H1 (cell line): Measurements from ENCODE around the gene TGFBR2. TPM values are rescaled to one million over a fixed set of nuclear protein-coding genes. Genes with fewer than 3 reads are reported as not detected.

Experiments used
- CTCF ChIA-PET: fragments of 300-600 bp; sonication (Branson Sonifier 250); formaldehyde crosslinking; loops from one replicate; lab custom pipeline; 2021; ENCODE audit not compliant: partially characterized antibody; lab: Charles Lee
- POLR2A ChIA-PET: fragments of 300-600 bp; sonication (Branson Sonifier 250); formaldehyde crosslinking; loops from one replicate; lab custom pipeline; 2021; ENCODE audit warnings: inconsistent platforms; ENCODE audit not compliant: partially characterized antibody; lab: Charles Lee
- DNase-seq, 2 experiments: peaks; one replicate each; pipeline versions ENCODE4 v3.0.0 to v3.0.0-alpha.2; 2010 to 2022; ENCODE audit warnings: low spot score in 2 of 2, low read depth in 1 of 2, mixed read lengths in 1 of 2
- FAIRE-seq: peaks from 2 replicates; lab custom pipeline; 2011; peaks lifted over from hg19 to GRCh38; lab: Jason Lieb, UNC
- H2AFZ ChIP-seq: 2 replicates; pipeline ENCODE4 v1.8.1; 2012; ENCODE audit warnings: low read length, inconsistent platforms
- H2AK5ac ChIP-seq: 2 replicates; pipeline ENCODE4 v1.6.1; 2013; ENCODE audit warnings: low read depth, low read length
- H2BK120ac ChIP-seq: replicated peaks from 2 replicates; pipeline ENCODE3; 2013; ENCODE audit warnings: low read depth, low read length, inconsistent platforms
- H2BK12ac ChIP-seq: 2 replicates; pipeline ENCODE4 v1.6.1; 2013; ENCODE audit warnings: low read depth, low read length
- H2BK15ac ChIP-seq: 2 replicates; pipeline ENCODE4 v1.6.1; 2013; ENCODE audit warnings: low read length
- H2BK20ac ChIP-seq: 2 replicates; pipeline ENCODE4 v1.6.1; 2013; ENCODE audit warnings: low read length
- H2BK5ac ChIP-seq: 2 replicates; pipeline ENCODE4 v1.6.1; 2013; ENCODE audit warnings: low read depth, low read length
- H3K14ac ChIP-seq: 2 replicates; pipeline ENCODE4 v1.6.1; 2013; ENCODE audit warnings: inconsistent platforms; ENCODE audit not compliant: insufficient read length
- H3K18ac ChIP-seq: 2 replicates; pipeline ENCODE4 v1.6.1; 2013; ENCODE audit warnings: low read length; ENCODE audit errors: extremely low read depth
- H3K23ac ChIP-seq: 2 replicates; pipeline ENCODE4 v1.6.1; 2013; ENCODE audit warnings: inconsistent platforms; ENCODE audit not compliant: insufficient read length
- H3K23me2 ChIP-seq: 2 replicates; pipeline ENCODE4 v1.6.1; 2013; ENCODE audit warnings: low read depth, low read length
- H3K27ac ChIP-seq: 2 replicates; pipeline ENCODE4 v1.6.1; 2011; ENCODE audit warnings: low read depth, low read length, inconsistent platforms
- H3K27me3 ChIP-seq, 4 experiments: replicated peaks in 1 of 4; 1 replicate in 1 of 4; 2 replicates in 3 of 4; pipeline versions ENCODE4 v1.6.1 to v1.8.1; 2011 to 2013; ENCODE audit warnings: low read length in 3 of 4, mild to moderate bottlenecking in 3 of 4, inconsistent platforms in 2 of 4, mixed read lengths in 2 of 4, moderate library complexity in 1 of 4; ENCODE audit not compliant: control insufficient read depth in 3 of 4, insufficient read depth in 3 of 4; ENCODE audit errors: extremely low read depth in 1 of 4
- H3K36me3 ChIP-seq, 4 experiments: 2 replicates each; pipeline versions ENCODE4 v1.6.1 to v1.8.1; 2011 to 2013; ENCODE audit warnings: mild to moderate bottlenecking in 4 of 4, low read length in 3 of 4, moderate library complexity in 2 of 4, control low read depth in 1 of 4, inconsistent platforms in 1 of 4; ENCODE audit not compliant: insufficient read depth in 4 of 4, control insufficient read depth in 2 of 4
- H3K4ac ChIP-seq: replicated peaks from 2 replicates; pipeline ENCODE3; 2013; ENCODE audit warnings: low read length, low read depth, mixed read lengths, inconsistent platforms; ENCODE audit not compliant: insufficient read length
- H3K4me1 ChIP-seq, 4 experiments: replicated peaks in 1 of 4; 1 replicate in 1 of 4; 2 replicates in 3 of 4; pipeline versions ENCODE4 v1.6.1 to v1.8.1; 2011 to 2013; ENCODE audit warnings: low read length in 3 of 4, inconsistent platforms in 2 of 4, mixed read lengths in 1 of 4; ENCODE audit not compliant: insufficient read depth in 4 of 4, control insufficient read depth in 3 of 4
- H3K4me2 ChIP-seq, 2 experiments: 2 replicates each; pipeline versions ENCODE4 v1.6.1 to v1.8.1; 2011 to 2013; ENCODE audit warnings: low read depth in 2 of 2, low read length in 2 of 2, control low read depth in 1 of 2, inconsistent platforms in 1 of 2, mild to moderate bottlenecking in 1 of 2; ENCODE audit not compliant: insufficient read depth in 1 of 2
- H3K4me3 ChIP-seq, 4 experiments: fragments of 200-600, 300-600 bp in 1 of 4; sonication (generic), shearing (Covaris generic), sonication (Bioruptor Twin) in 1 of 4; 2 replicates each; pipeline versions ENCODE4 v1.5.1 to v1.8.1; 2011 to 2016; ENCODE audit warnings: low read length in 4 of 4, low read depth in 3 of 4, control low read depth in 2 of 4, inconsistent platforms in 2 of 4, mild to moderate bottlenecking in 2 of 4, mixed read lengths in 1 of 4, moderate library complexity in 1 of 4; ENCODE audit not compliant: insufficient read depth in 2 of 4; ENCODE audit errors: extremely low read depth in 1 of 4
- H3K56ac ChIP-seq: replicated peaks from 2 replicates; pipeline ENCODE3; 2013; ENCODE audit warnings: low read depth, mild to moderate bottlenecking, mixed read lengths, low read length, inconsistent platforms; ENCODE audit not compliant: insufficient read length
- H3K79me1 ChIP-seq: 2 replicates; pipeline ENCODE4 v1.6.1; 2013; ENCODE audit warnings: low read depth, low read length, control low read depth
- H3K79me2 ChIP-seq, 2 experiments: 2 replicates each; pipeline versions ENCODE4 v1.6.1 to v1.8.1; 2012 to 2013; ENCODE audit warnings: low read length in 2 of 2, mild to moderate bottlenecking in 2 of 2, inconsistent platforms in 1 of 2; ENCODE audit not compliant: insufficient read depth in 2 of 2, control insufficient read depth in 1 of 2
- H3K9ac ChIP-seq, 4 experiments: replicated peaks in 1 of 4; 1 replicate in 1 of 4; 2 replicates in 3 of 4; pipeline versions ENCODE4 v1.6.1 to v1.8.1; 2011 to 2013; ENCODE audit warnings: low read depth in 3 of 4, low read length in 3 of 4, control low read depth in 2 of 4, mild to moderate bottlenecking in 2 of 4, moderate library complexity in 2 of 4, inconsistent platforms in 1 of 4; ENCODE audit errors: extremely low read depth in 1 of 4
- H3K9me3 ChIP-seq, 2 experiments: 2 replicates each; pipeline versions ENCODE4 v1.6.1 to v1.8.1; 2012 to 2013; ENCODE audit warnings: mild to moderate bottlenecking in 2 of 2, moderate library complexity in 2 of 2, control low read depth in 1 of 2, inconsistent platforms in 1 of 2, low read depth in 1 of 2, low read length in 1 of 2, mixed read lengths in 1 of 2; ENCODE audit not compliant: insufficient read depth in 2 of 2
- H4K20me1 ChIP-seq, 2 experiments: replicated peaks in 1 of 2; 2 replicates each; pipeline versions ENCODE3 to v1.8.1; 2011 to 2013; ENCODE audit warnings: inconsistent platforms in 2 of 2, low read length in 2 of 2, mild to moderate bottlenecking in 1 of 2; ENCODE audit not compliant: insufficient read depth in 2 of 2, control insufficient read depth in 1 of 2
- H4K5ac ChIP-seq: 2 replicates; pipeline ENCODE4 v1.6.1; 2013; ENCODE audit warnings: low read length, low read depth, mixed read lengths, inconsistent platforms; ENCODE audit not compliant: insufficient read length
- H4K8ac ChIP-seq: 2 replicates; pipeline ENCODE4 v1.8.0; 2013; ENCODE audit warnings: mild to moderate bottlenecking, moderate library complexity, low read length, inconsistent platforms; ENCODE audit not compliant: insufficient read depth; ENCODE audit errors: extremely low read depth
- H4K91ac ChIP-seq: replicated peaks from 2 replicates; pipeline ENCODE3; 2013; ENCODE audit warnings: low read length, mixed read lengths, inconsistent platforms; ENCODE audit not compliant: insufficient read length
- ASH2L ChIP-seq: fragments of 200-600, 300-600 bp; sonication (generic); IDR thresholded peaks from one replicate; pipeline ENCODE4 v1.7.1; 2017; ENCODE audit warnings: low read length
- CBX8 ChIP-seq: fragments of 300-800, 300-1000 bp; sonication (generic); IDR thresholded peaks from 2 replicates; pipeline ENCODE4 v1.7.1; 2016; ENCODE audit warnings: low read depth, low read length, borderline replicate concordance
- CHD1 ChIP-seq: IDR thresholded peaks from 2 replicates; pipeline ENCODE4 v1.6.1; 2012; ENCODE audit warnings: low read depth, low read length, improper control_type of control experiment
- GABPA ChIP-seq: IDR thresholded peaks from 2 replicates; pipeline ENCODE4 v1.6.1; 2011; ENCODE audit warnings: mild to moderate bottlenecking, low read length, moderate library complexity, borderline replicate concordance; ENCODE audit not compliant: insufficient read depth
- GTF2F1 ChIP-seq: IDR thresholded peaks from 2 replicates; pipeline ENCODE4 v1.6.1; 2012; ENCODE audit warnings: low read depth, low read length, improper control_type of control experiment, borderline replicate concordance
- HDAC6 ChIP-seq: IDR thresholded peaks from one replicate; pipeline ENCODE4 v1.7.1; 2012; ENCODE audit warnings: low read depth, mild to moderate bottlenecking, inconsistent platforms, low read length, moderate library complexity
- KDM4A ChIP-seq: IDR thresholded peaks from one replicate; pipeline ENCODE4 v1.7.1; 2012; ENCODE audit warnings: low read depth, mild to moderate bottlenecking, moderate library complexity, low read length, inconsistent platforms; ENCODE audit not compliant: severe bottlenecking
- MAFK ChIP-seq: IDR thresholded peaks from 2 replicates; pipeline ENCODE4 v1.6.1; 2012; ENCODE audit warnings: low read depth, mild to moderate bottlenecking, improper control_type of control experiment, low read length
- POU5F1 ChIP-seq: IDR thresholded peaks from 2 replicates; pipeline ENCODE4 v1.6.1; 2011; ENCODE audit warnings: low read depth, mild to moderate bottlenecking, low read length, moderate library complexity
- SIX5 ChIP-seq: IDR thresholded peaks from 2 replicates; pipeline ENCODE4 v1.6.1; 2011; ENCODE audit warnings: mild to moderate bottlenecking, low read depth, low read length
- SRF ChIP-seq: IDR thresholded peaks from 2 replicates; pipeline ENCODE4 v1.6.1; 2011; ENCODE audit warnings: mild to moderate bottlenecking, low read depth, low read length, moderate library complexity
- TAF7 ChIP-seq: optimal IDR thresholded peaks from 2 replicates; pipeline ENCODE3; 2011; ENCODE audit warnings: low read depth, mild to moderate bottlenecking, inconsistent platforms, low read length, moderate library complexity, borderline replicate concordance
- WGBS, 2 experiments: shearing (Covaris generic) in 1 of 2; methylation state at CpG; one replicate each; pipeline versions ENCODE4 v1.1.6 to v1.1.7; 2013 to 2015; ENCODE audit warnings: low lambda C conversion rate in 2 of 2, mixed read lengths in 2 of 2, inconsistent platforms in 1 of 2, low coverage in 1 of 2, missing lambda C conversion rate in 1 of 2; ENCODE audit not compliant: insufficient replicate concordance in 2 of 2, insufficient coverage in 1 of 2, insufficient read length in 1 of 2; ENCODE audit errors: extremely low coverage in 1 of 2, missing lambda C conversion rate in 1 of 2; 5-methylcytosine and 5-hydroxymethylcytosine counted together
- polyA plus RNA-seq, 7 experiments: library from polyadenylated mRNA; depleted of rRNA in 3 of 7; stranded (reverse) in 5 of 7; unstranded in 2 of 7; fragments of >200 nt in 5 of 7; fragments of 200-250 nt in 2 of 7; gene quantifications; 1 replicate in 5 of 7; 2 replicates in 1 of 7; 4 replicates in 1 of 7; pipeline versions ENCODE4 v1.2.1 to v1.2.3, GENCODE V29; 2011 to 2013; ENCODE audit warnings: missing spikeins in 2 of 7, mixed read lengths in 2 of 7
- total RNA-seq: library from RNA; stranded (reverse); fragmentation: NEBNext Ultra II Directional; extraction: Animal tissue kit (Norgen Biotek cat#: 25700); gene quantifications from 2 replicates; pipeline ENCODE4 v1.2.1, GENCODE V29; 2021

TGFBR2 gene
- total and polyA plus RNA-seq, 2 of the 8 experiments (the other 6 are each of a cell fraction or from before 2014, with no cell fraction given): 4.2 to 7.4 TPM

GRCh38 chr3:30611613-30612436, 5.4 kb downstream of the TGFBR2 start:
- H4K8ac ChIP-seq: no peak overlapping the region
- no peak for DNase-seq
- H3K18ac ChIP-seq: no peak overlapping the region
- peaks cover 0 to 11% (median 1%) of the 10 kb centered on the region in 4 experiments; a peak in 4 of 7 replicates for H3K4me1 ChIP-seq
- H3K9me3 ChIP-seq: no peaks in the 10 kb centered on the region
- H2AFZ ChIP-seq: no peak overlapping the region
- peaks cover 0 to 3% of the 10 kb centered on the region in 2 experiments for H4K20me1 ChIP-seq
- 0 out of 2 replicates have a peak overlapping the region, but pooled peaks have one; percentile 7 for H2BK20ac ChIP-seq
- no peak overlapping the region for H4K91ac ChIP-seq
- H2BK15ac ChIP-seq: no peak overlapping the region
- POLR2A ChIA-PET: no interaction called here
- no peak overlapping the region for H2AK5ac ChIP-seq
- no peak for TF ChIP-seq CHD1
- no peak for TF ChIP-seq TAF7
- no peak for TF ChIP-seq GTF2F1
- no peak for TF ChIP-seq GABPA
- no peak for TF ChIP-seq CBX8
- TF ChIP-seq KDM4A: no peak
- TF ChIP-seq ASH2L: no peak
- TF ChIP-seq HDAC6: no peak
- TF ChIP-seq MAFK: no peak
- no peak for TF ChIP-seq SIX5
- no peak for TF ChIP-seq SRF
- TF ChIP-seq POU5F1: no peak
- peaks cover 3% of the 10 kb centered on the region; the same call in 1 of the 2 replicates for H3K23me2 ChIP-seq
- H3K4me3 ChIP-seq: no peak overlapping the region
- H3K9ac ChIP-seq: no peak overlapping the region
- H3K27me3 ChIP-seq: no peaks in the 10 kb centered on the region
- no peak overlapping the region for H4K5ac ChIP-seq
- H3K36me3 ChIP-seq: no peaks in the 10 kb centered on the region
- no peak overlapping the region for H2BK12ac ChIP-seq
- H3K23ac ChIP-seq: no peak overlapping the region
- FAIRE-seq: no peak
- no peak overlapping the region for H3K14ac ChIP-seq
- no peak overlapping the region for H3K56ac ChIP-seq
- 92 to 100% methylated on average over 1 to 7 of the region's 7 CpGs for WGBS, 2 experiments
- H3K4ac ChIP-seq: no peak overlapping the region
- CTCF ChIA-PET: interaction anchor here (1.2 kb wide), 1 partner anchor 32 kb away, joined by 3 read pairs; no protein-coding TSS in a partner anchor
- H2BK120ac ChIP-seq: no peak overlapping the region
- no peak overlapping the region for H3K4me2 ChIP-seq
- H3K27ac ChIP-seq: no peak overlapping the region
- H2BK5ac ChIP-seq: no peak overlapping the region
- peaks cover 12% of the 10 kb centered on the region for H3K79me1 ChIP-seq
- H3K79me2 ChIP-seq: peaks cover 10 to 94% of the 10 kb centered on the region in 2 experiments
